Large intestine (tissue), 3 donors: Measurements from ENCODE around the gene FZD10. TPM values are rescaled to one million over a fixed set of nuclear protein-coding genes. Genes with fewer than 3 reads are reported as not detected.

Experiments used
- DNase-seq, 2 donors: peaks; one replicate each; pipeline versions ENCODE4 v3.0.0 to v3.0.0-alpha.2; 2013
- H3K27ac ChIP-seq: one replicate; pipeline ENCODE4 v1.5.1; 2013; ENCODE audit warnings: low read length
- H3K27me3 ChIP-seq: 2 replicates; pipeline ENCODE4 v1.6.1; 2013; ENCODE audit warnings: low read length; ENCODE audit not compliant: control insufficient read depth, insufficient read depth
- H3K36me3 ChIP-seq: 2 replicates; pipeline ENCODE4 v1.6.1; 2013; ENCODE audit warnings: low read length; ENCODE audit not compliant: control insufficient read depth, insufficient read depth
- H3K4me1 ChIP-seq: one replicate; pipeline ENCODE4 v1.6.1; 2013; ENCODE audit warnings: low read length; ENCODE audit not compliant: control insufficient read depth, insufficient read depth
- H3K4me3 ChIP-seq: one replicate; pipeline ENCODE4 v1.5.1; 2013; ENCODE audit warnings: low read length
- H3K9me3 ChIP-seq: one replicate; pipeline ENCODE4 v1.6.1; 2013; ENCODE audit warnings: mild to moderate bottlenecking, low read depth, low read length, moderate library complexity; ENCODE audit not compliant: control insufficient read depth
- WGBS: methylation state at CpG from one replicate; pipeline ENCODE4 v1.1.5; 2013; ENCODE audit warnings: low lambda C conversion rate; ENCODE audit not compliant: insufficient coverage; 5-methylcytosine and 5-hydroxymethylcytosine counted together
- polyA plus RNA-seq: library from polyadenylated mRNA; unstranded; fragments of 120-200 nt; gene quantifications from one replicate; pipeline ENCODE4 v1.2.1, GENCODE V29; 2013

FZD10 gene
- polyA plus RNA-seq, 1 donor, result 1.2 TPM

DNA sequence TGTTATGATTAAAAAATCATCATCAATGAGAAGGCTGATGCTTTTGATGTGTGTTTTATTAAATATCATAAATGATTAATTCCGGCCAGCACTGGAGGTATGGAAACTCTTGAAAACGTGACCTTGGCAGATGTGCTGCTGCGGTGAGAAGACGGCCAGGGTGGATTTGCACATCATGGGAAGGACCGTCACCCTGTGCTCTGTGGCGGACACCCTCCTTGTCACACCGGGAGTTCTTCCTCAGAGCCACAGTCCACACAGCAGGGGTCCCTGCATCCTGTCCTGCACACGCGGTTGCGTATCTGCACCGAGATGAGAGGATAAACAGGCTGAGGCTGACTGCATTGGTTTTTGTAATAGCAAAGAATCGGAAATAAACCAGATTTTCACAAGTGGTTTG lies 33.5 kb downstream of the FZD10 start:
- no peaks in the 10 kb centered on the region for H3K4me1 ChIP-seq
- WGBS, result no CpG with 5 or more reads among the region's 12 CpGs
- H3K27ac ChIP-seq, result no peak overlapping the region
- no peak overlapping the region for H3K4me3 ChIP-seq
- H3K36me3 ChIP-seq, result no peaks in the 10 kb centered on the region
- no peaks in the 10 kb centered on the region for H3K27me3 ChIP-seq
- DNase-seq, result no peak
- no peaks in the 10 kb centered on the region for H3K9me3 ChIP-seq

DNA sequence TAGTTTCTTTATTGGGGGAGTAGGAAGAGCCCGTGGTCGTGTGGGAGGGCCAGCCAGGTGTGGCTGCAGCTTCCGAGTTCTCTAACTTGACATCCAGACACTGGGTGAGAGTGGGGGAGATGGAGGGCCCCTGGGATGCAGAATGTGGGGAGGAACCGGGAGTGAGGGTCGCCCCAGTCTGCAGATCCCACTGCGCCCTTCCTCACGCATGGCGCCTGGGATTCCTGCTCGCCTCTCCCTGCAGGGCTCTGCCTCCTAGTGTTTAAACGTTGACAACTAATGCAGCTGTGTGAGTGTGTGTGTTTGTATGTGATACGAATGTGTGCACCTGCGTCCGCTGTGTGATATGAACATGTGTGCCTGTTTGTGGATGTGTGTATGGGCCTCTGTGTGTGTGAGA lies 34.6 kb downstream of the FZD10 start:
- Histone ChIP-seq H3K4me3 (no peak overlapping the region), H3K36me3 (no peaks in the 10 kb centered on the region), H3K27ac (no peak overlapping the region), H3K9me3 (no peaks in the 10 kb centered on the region), H3K4me1 (no peaks in the 10 kb centered on the region), H3K27me3 (no peaks in the 10 kb centered on the region)
- DNase-seq, result no peak
- no CpG with 5 or more reads among the region's 13 CpGs for WGBS

DNA sequence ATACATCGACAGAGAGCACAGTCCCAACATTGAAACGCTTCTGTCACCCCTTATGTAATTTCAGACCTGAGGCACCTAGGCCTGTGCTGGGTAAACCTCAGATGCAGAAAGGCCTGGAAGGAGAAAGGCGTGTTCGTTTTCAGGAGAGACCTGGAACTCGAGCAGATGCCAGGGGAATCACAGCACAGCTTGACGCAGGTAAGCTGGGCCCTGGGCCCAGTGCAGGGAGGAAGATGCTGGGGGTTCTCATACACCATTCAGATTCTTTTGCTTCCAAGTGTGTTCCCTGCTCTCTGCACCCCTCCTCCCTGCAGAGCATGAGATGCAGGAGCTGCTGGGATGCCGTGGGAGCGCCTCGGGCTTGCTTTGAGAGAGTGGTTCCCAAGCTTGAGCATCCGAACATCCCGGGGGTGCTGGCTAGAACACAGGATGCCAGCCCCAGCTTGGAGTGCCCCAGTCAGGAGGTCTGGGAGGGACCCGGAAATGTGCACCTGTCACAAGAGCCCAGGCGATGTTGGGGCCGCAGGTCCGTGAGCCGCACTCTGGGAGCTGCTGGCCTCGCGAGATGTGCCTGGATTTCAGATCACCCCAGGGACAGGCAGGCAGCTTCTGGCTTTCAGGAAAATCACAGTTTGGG lies 35.9 kb downstream of the FZD10 start:
- no peak for DNase-seq
- H3K4me1 ChIP-seq, result no peaks in the 10 kb centered on the region
- no peaks in the 10 kb centered on the region for H3K36me3 ChIP-seq
- no peak overlapping the region for H3K4me3 ChIP-seq
- H3K27ac ChIP-seq, result no peak overlapping the region
- H3K9me3 ChIP-seq, result no peaks in the 10 kb centered on the region
- no CpG with 5 or more reads among the region's 18 CpGs for WGBS
- H3K27me3 ChIP-seq, result no peaks in the 10 kb centered on the region

DNA sequence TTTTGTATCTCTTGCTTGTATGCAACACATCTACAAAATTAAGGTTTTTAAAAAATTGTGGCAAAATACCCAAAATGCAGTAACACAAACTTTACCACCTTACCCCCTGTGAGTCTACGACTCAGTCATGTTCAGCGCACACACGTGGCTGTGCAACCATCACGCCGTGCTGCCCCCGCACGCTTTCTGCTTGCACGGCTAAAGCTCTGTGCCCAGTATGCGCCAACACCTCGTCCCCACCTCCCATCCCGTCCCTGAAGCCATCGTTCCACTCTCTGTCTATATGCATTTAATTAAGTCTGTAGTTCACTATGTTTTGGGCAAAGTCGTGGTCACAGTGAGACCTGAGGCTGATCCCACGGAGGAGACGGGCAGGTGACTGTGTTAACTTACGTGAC lies 36.4 kb downstream of the FZD10 start:
- Histone ChIP-seq H3K27ac (no peak overlapping the region), H3K4me1 (no peaks in the 10 kb centered on the region), H3K9me3 (no peaks in the 10 kb centered on the region), H3K4me3 (no peak overlapping the region), H3K36me3 (no peaks in the 10 kb centered on the region), H3K27me3 (no peaks in the 10 kb centered on the region)
- DNase-seq, result no peak
- WGBS, result no CpG with 5 or more reads among the region's 16 CpGs

DNA sequence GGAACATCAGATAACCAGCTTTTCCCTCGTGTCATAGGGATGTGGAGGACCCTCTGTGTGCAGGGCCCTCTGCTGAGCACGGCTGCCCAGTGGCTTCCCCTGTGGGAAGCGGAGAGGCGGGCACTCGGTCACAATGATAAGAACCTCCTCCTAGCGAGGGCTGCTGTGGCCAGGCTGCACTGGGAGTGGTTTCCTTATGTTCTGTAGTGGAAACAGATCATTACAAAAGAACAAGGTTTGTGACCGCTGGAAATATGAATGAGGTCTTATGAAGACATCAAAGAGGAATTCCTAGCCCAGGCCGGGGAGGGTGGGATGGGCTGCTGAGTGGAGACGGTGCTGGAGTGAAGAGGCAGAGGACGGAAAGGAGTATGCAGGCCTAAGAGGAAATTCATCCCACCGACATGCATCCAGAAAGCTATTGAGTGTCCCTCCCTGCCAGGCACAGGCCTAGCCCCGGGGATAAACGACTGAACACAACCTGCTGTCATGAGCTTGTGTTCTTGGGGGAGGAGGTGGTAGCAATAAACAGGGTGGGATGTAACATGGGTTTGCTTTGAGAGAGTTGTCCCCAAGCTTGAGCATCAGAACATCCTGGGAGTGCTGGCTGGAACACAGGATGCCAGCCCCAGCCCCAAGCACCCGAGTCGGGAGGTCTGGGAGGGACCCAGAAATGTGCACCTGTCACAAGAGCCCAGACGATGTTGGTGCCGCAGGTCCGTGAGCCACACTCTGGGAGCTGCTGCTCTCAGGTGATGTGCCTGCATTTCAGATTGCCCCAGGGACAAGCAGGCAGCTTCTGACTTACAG lies 37.5 kb downstream of the FZD10 start:
- Histone ChIP-seq H3K27ac (no peak overlapping the region), H3K9me3 (no peaks in the 10 kb centered on the region), H3K27me3 (no peaks in the 10 kb centered on the region), H3K4me1 (no peaks in the 10 kb centered on the region), H3K36me3 (no peaks in the 10 kb centered on the region), H3K4me3 (no peak overlapping the region)
- WGBS, result 78% methylated on average over 1 of the region's 18 CpGs
- no peak for DNase-seq

DNA sequence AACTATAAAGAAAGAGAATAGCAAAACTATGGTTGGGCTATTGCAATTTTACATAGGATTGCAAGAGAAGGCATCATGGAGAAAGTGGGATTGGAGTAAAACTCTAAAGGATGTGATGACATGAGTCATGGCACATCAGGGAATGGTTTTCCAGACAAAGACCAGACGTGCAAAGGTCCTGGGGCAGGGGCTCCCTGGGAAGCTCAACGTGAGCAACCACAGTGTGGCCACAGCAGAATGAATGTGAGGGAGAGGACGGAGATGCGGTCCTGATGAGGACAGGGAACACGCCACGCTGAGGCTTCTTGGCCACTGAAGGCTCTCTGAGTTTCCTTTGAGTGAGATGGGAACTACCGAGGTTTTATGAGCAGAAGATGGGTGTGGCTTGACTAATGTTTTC lies 38.2 kb downstream of the FZD10 start:
- DNase-seq, result no peak
- WGBS, result 92% methylated on average over 2 of the region's 7 CpGs
- Histone ChIP-seq H3K4me1 (no peaks in the 10 kb centered on the region), H3K36me3 (no peaks in the 10 kb centered on the region), H3K27me3 (no peaks in the 10 kb centered on the region), H3K9me3 (no peaks in the 10 kb centered on the region), H3K27ac (no peak overlapping the region), H3K4me3 (no peak overlapping the region)

DNA sequence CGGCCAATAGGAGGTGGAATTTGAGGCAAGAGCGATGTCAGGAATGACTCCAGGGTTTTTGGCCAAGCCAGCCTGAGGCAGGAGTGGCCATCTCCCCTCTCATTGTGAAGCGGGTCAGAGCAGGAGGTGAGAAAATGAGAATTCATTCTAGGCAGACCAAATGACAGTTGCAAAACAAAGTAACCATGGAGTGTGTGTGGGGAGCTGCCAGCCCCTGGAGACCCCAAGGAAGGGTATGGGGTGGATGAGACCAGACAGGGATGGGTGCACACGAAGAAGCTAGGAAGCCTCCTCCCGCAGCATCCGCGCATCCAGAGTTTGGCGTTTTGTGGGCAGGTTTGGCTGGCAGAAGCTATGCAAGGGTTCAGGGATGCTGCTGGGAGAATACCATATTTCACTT lies 38.8 kb downstream of the FZD10 start:
- WGBS, result 93% methylated on average over 6 of the region's 8 CpGs
- Histone ChIP-seq H3K27ac (no peak overlapping the region), H3K9me3 (no peaks in the 10 kb centered on the region)

DNA sequence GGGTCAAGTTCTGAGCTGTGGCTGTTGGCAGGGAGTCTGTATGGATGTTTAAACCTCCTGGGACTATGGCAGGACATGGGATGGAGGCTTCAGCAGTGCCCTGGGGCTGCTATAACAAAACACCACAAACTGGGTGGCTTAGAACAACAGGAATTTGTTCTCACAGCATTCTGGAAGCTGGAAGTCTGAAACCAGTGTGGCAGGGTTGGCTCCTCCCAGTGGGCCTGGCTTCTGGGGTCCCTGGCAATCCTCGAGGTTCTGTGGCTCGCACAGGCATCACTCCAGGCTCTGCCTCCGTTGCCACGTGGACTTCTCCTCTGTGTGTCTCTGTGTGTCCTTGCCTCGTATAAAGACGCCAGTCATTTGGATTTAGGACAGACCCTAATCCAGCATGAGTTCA lies 39.9 kb downstream of the FZD10 start:
- no peaks in the 10 kb centered on the region for H3K36me3 ChIP-seq
- no peak for DNase-seq
- H3K4me3 ChIP-seq, result no peak overlapping the region
- H3K9me3 ChIP-seq, result no peaks in the 10 kb centered on the region
- no peaks in the 10 kb centered on the region for H3K4me1 ChIP-seq
- no peaks in the 10 kb centered on the region for H3K27me3 ChIP-seq
- no CpG with 5 or more reads among the region's 6 CpGs for WGBS
- H3K27ac ChIP-seq, result no peak overlapping the region

More for the DNA sequence above, 38.8 kb downstream of the FZD10 start:
- Histone ChIP-seq H3K36me3 (no peaks in the 10 kb centered on the region), H3K4me3 (no peak overlapping the region), H3K4me1 (no peaks in the 10 kb centered on the region), H3K27me3 (no peaks in the 10 kb centered on the region)
- DNase-seq, result no peak

DNA sequence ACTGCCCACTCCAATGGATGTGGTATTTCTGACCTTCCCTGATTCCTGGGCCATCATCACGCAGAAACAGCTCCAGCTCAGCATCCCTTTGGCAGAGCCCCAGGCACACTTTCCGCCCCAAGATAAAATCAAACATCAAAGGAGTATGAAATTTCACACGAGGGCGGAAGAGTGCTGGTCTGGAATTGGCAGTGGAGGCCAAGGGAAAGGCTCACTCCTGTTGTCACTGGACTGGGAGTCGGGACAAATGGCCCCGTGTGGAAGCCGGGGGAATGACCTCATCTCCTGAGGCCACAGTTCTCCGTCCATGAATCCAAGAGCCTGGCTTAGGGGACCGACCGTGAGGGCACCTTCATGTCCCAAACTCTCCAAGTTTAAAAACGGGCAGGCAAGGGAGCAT lies 40.9 kb downstream of the FZD10 start:
- Histone ChIP-seq H3K4me1 (no peaks in the 10 kb centered on the region), H3K36me3 (no peaks in the 10 kb centered on the region), H3K4me3 (no peak overlapping the region), H3K27me3 (no peaks in the 10 kb centered on the region), H3K9me3 (no peaks in the 10 kb centered on the region), H3K27ac (no peak overlapping the region)
- 63% methylated on average over 2 of the region's 11 CpGs for WGBS
- DNase-seq, result no peak

DNA sequence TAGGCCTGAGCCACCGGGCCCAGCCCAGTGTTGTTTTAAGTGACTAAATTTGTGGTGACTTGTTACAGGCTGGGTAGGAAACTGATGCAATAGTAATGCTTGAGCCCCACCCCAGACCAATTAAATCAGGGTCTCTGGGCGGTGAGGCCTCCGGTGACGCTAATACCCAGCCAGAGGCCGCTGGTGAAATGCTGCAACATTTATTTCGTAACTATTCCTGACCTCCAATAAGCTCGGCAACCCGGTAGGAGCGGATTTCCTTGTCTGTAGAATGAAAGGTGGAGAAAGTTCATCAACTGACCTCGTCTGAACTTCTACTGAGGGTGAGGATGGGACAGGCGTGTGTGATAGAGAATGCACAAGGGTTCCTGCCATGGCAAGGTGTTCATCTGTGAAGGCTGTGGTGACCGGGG lies 42.3 kb downstream of the FZD10 start:
- WGBS, result no CpG with 5 or more reads among the region's 12 CpGs

DNA sequence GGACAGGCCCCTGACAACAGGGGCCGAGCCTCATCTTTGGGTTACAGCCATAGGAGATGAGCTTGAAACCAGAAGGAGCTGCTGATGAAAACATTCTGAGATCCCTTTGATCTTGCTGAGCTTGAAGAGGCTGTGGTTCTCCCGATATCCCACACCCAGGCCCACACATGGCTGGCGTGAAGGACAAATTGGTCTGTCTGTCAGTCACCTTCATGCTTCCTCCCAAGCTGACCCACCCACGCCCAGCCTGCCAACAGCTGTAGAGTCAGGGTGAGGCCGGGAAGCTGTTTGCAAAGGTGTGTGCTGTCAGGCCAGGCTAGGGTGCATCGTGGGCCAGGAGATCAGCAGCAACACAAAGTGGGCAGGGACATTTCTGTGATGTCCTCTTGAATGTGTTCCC lies 43.2 kb downstream of the FZD10 start:
- Histone ChIP-seq H3K4me3 (no peak overlapping the region), H3K27ac (no peak overlapping the region), H3K9me3 (no peaks in the 10 kb centered on the region), H3K27me3 (no peaks in the 10 kb centered on the region), H3K36me3 (no peaks in the 10 kb centered on the region), H3K4me1 (no peaks in the 10 kb centered on the region)
- WGBS, result no CpG with 5 or more reads among the region's 6 CpGs
- DNase-seq, result no peak

More for the DNA sequence above, 42.3 kb downstream of the FZD10 start:
- H3K9me3 ChIP-seq, result no peaks in the 10 kb centered on the region
- H3K36me3 ChIP-seq, result no peaks in the 10 kb centered on the region
- H3K27ac ChIP-seq, result no peak overlapping the region
- no peaks in the 10 kb centered on the region for H3K27me3 ChIP-seq
- no peaks in the 10 kb centered on the region for H3K4me1 ChIP-seq
- no peak overlapping the region for H3K4me3 ChIP-seq
- no peak for DNase-seq
